Tibial artery (tissue), 4 donors: ENCODE data around the gene SLC26A4.
A peak's percentile ranks its signal among the peaks of the same experiment; 100 is the strongest.

ENCODE experiments used
- DNase-seq, 2 donors: peaks; one replicate each; pipeline ENCODE4 v3.0.0-alpha.2; 2019
- H3K27ac ChIP-seq, 2 donors: fragments of 200-600 bp; sonication (generic) in 1 of 2; 1 replicate in 1 of 2; 2 replicates in 1 of 2; pipeline ENCODE4 v1.5.1; 2018 to 2019; ENCODE audit warnings: mild to moderate bottlenecking in 1 of 2
- H3K27me3 ChIP-seq, 2 donors: fragments of 200-600 bp; sonication (generic) in 1 of 2; one replicate each; pipeline versions ENCODE4 v1.5.1 to v1.6.0; 2016 to 2019
- H3K36me3 ChIP-seq, 3 donors: fragments of 200-600 bp; sonication (generic) in 2 of 3; one replicate each; pipeline ENCODE4 v1.5.1; 2016 to 2019; ENCODE audit warnings: mild to moderate bottlenecking in 2 of 3
- H3K4me1 ChIP-seq, 4 donors: fragments of 200-600 bp; sonication (generic) in 2 of 4; 1 replicate in 3 of 4; 2 replicates in 1 of 4; pipeline ENCODE4 v1.5.1; 2016 to 2019
- H3K4me3 ChIP-seq, 2 donors: fragments of 200-600 bp; sonication (generic) in 1 of 2; 1 replicate in 1 of 2; 2 replicates in 1 of 2; pipeline ENCODE4 v1.5.1; 2018 to 2019; ENCODE audit warnings: mild to moderate bottlenecking in 2 of 2
- H3K9me3 ChIP-seq, 3 donors: fragments of 200-600 bp; sonication (generic) in 1 of 3; one replicate each; pipeline ENCODE4 v1.5.1; 2016 to 2019
- CTCF ChIP-seq, 2 experiments: fragments of 200-600 bp in 1 of 2; fragments of 450-650 bp in 1 of 2; IDR thresholded peaks; one replicate each; pipeline ENCODE4 v1.5.1; 2017 to 2019; ENCODE audit warnings: antibody characterized with exemption in 2 of 2, mild to moderate bottlenecking in 1 of 2, moderate library complexity in 1 of 2
- intact Hi-C: fragments of 100-400 bp; cut with DNase I; formaldehyde crosslinking; loops from one replicate; pipeline ENCODE4 v1.15.0; 2023; ENCODE audit warnings: low total_unique reads

Gene SLC26A4

GRCh38 chr7:107728276-107728675, 67.6 kb downstream of the SLC26A4 start:
- TF ChIP-seq CTCF (IDR thresholded peaks at IDR 0.05) = no peak
- DNase-seq = no peak
- intact Hi-C loops = loop anchor here (5.0 kb wide), 1 partner anchor 266 kb away; no protein-coding TSS in a partner anchor
- H3K4me1 ChIP-seq = no peaks in the 10 kb centered on the region
- H3K27ac ChIP-seq = no peak overlapping the region
- no peak overlapping the region for H3K4me3 ChIP-seq
- H3K36me3 ChIP-seq = no peaks in the 10 kb centered on the region
- no peaks in the 10 kb centered on the region for H3K9me3 ChIP-seq
- H3K27me3 ChIP-seq = peaks cover 0 to 12% of the 10 kb centered on the region in 2 donors

- peaks cover 0 to 42% (median 18%) of the 10 kb centered on the region in 4 donors for H3K4me1 ChIP-seq
- no peaks in the 10 kb centered on the region for H3K27me3 ChIP-seq
- peak overlapping the region; percentile 86 to 96 for H3K27ac ChIP-seq
- no peaks in the 10 kb centered on the region for H3K9me3 ChIP-seq
- TF ChIP-seq CTCF (IDR thresholded peaks at IDR 0.05) = no peak
- intact Hi-C loops = loop anchor here (10.0 kb wide), 1 partner anchor 152 kb away; the partner anchor contains the start of gene DLD
- DNase-seq = peak; percentile 50 to 71
- no peaks in the 10 kb centered on the region for H3K36me3 ChIP-seq
- H3K4me3 ChIP-seq = peak overlapping the region; percentile 65 to 80
Measured at GRCh38 chr7:107742678-107743566, 82.3 kb downstream of the SLC26A4 start.

- peak; percentile 58 to 59 for TF ChIP-seq CTCF (IDR thresholded peaks at IDR 0.05)
Measured at GRCh38 chr7:107743567-107744344, 83.1 kb downstream of the SLC26A4 start, which contains the start of gene CBLL1. Gene CBLL1, plus strand, starts transcription at chr7:107744142. Its CDS starts 22 bp downstream, at chr7:107744164.

GRCh38 chr7:107744345-107744750, 83.7 kb downstream of the SLC26A4 start:
- Histone ChIP-seq H3K27me3 (no peaks in the 10 kb centered on the region), H3K9me3 (no peaks in the 10 kb centered on the region), H3K27ac (peak overlapping the region; percentile 86 to 96), H3K36me3 (peaks cover 0 to 8% (median 5%) of the 10 kb centered on the region in 3 donors), H3K4me1 (peaks cover 0 to 43% (median 18%) of the 10 kb centered on the region in 4 donors), H3K4me3 (peak overlapping the region; percentile 65 to 80)
- intact Hi-C loops = loop anchor here (10.0 kb wide), 1 partner anchor 150 kb away; the partner anchor contains the start of gene DLD
- no peak for TF ChIP-seq CTCF (IDR thresholded peaks at IDR 0.05)
- DNase-seq = no peak

More at GRCh38 chr7:107743567-107744344, 83.1 kb downstream of the SLC26A4 start, which contains the start of gene CBLL1:
- Histone ChIP-seq H3K27ac (peak within 1 kb of the TSS; percentile 86 to 96), H3K36me3 (peaks cover 0 to 2% (median under 1%) of the 10 kb centered on the region in 3 donors), H3K9me3 (no peaks in the 10 kb centered on the region), H3K4me1 (peaks cover 0 to 43% (median 18%) of the 10 kb centered on the region in 4 donors), H3K4me3 (peak within 1 kb of the TSS; percentile 65 to 80), H3K27me3 (no peaks in the 10 kb centered on the region)
- intact Hi-C loops = loop anchor here (10.0 kb wide), 1 partner anchor 151 kb away; the partner anchor contains the start of gene DLD
- DNase-seq = peak; percentile 96 to 98

- H3K9me3 ChIP-seq = no peaks in the 10 kb centered on the region
- no peak overlapping the region for H3K4me3 ChIP-seq
- DNase-seq = no peak
- H3K36me3 ChIP-seq = peaks cover 14 to 19% (median 17%) of the 10 kb centered on the region in 3 donors
- H3K27ac ChIP-seq = no peak overlapping the region
- H3K4me1 ChIP-seq = peaks cover 0 to 43% (median 18%) of the 10 kb centered on the region in 4 donors
- intact Hi-C loops = loop anchor here (10.0 kb wide), 1 partner anchor 149 kb away; the partner anchor contains the start of gene DLD
- H3K27me3 ChIP-seq = no peaks in the 10 kb centered on the region
- TF ChIP-seq CTCF (IDR thresholded peaks at IDR 0.05) = no peak
Measured at GRCh38 chr7:107746006-107746405, 85.4 kb downstream of the SLC26A4 start.
